CD4-positive, alpha-beta T cell treated with Interleukin-15 for 4 hours (primary cell): ENCODE data around the gene GNGT2.

Experiments
- DNase-seq: peaks from one replicate; pipeline ENCODE4 v3.0.0-alpha.2; 2020; ENCODE audit warnings: low spot score

GNGT2 gene

GRCh38 chr17:49168706-49169105, 41.7 kb downstream of the GNGT2 start:
- DNase-seq, result no peak

GRCh38 chr17:49165143-49165542, 45.2 kb downstream of the GNGT2 start:
- no peak for DNase-seq

- no peak for DNase-seq
These were observed 47.5 kb downstream of the GNGT2 start for GRCh38 chr17:49162866-49163265.

- DNase-seq, result no peak
These were observed 52.6 kb downstream of the GNGT2 start for GRCh38 chr17:49157784-49158183.

GRCh38 chr17:49156256-49156655, 54.1 kb downstream of the GNGT2 start:
- DNase-seq, result no peak
